Psoas muscle (tissue), 8 donors: ENCODE measurements around the gene CCDC157. TPM values are rescaled to one million over a fixed set of nuclear protein-coding genes. Genes with fewer than 3 reads are reported as not detected.
A peak's percentile ranks its signal among the peaks of the same experiment; 100 is the strongest.

ENCODE experiments used
- ATAC-seq, 4 donors: fragments of 200-7000 bp; cut with Tn5 transposase; one replicate each; pipeline ENCODE4 v1.9.1; 2020; ENCODE audit warnings: moderate library complexity in 3 of 4, mild to moderate bottlenecking in 2 of 4
- DNase-seq, 2 donors: peaks; one replicate each; pipeline ENCODE4 v3.0.0-alpha.2; 2020
- H3K27ac ChIP-seq: fragments of 200-600 bp; one replicate; pipeline ENCODE4 v1.8.0; 2022
- H3K27me3 ChIP-seq, 3 donors: fragments of 200-600 bp in 1 of 3; one replicate each; pipeline versions ENCODE4 v1.6.1 to v1.8.0; 2013 to 2022; ENCODE audit warnings: low read length in 2 of 3, mild to moderate bottlenecking in 2 of 3, moderate library complexity in 1 of 3; ENCODE audit not compliant: insufficient read depth in 3 of 3
- H3K36me3 ChIP-seq, 2 donors: fragments of 200-600 bp in 1 of 2; one replicate each; pipeline versions ENCODE4 v1.6.1 to v1.8.0; 2013 to 2022; ENCODE audit warnings: low read depth in 1 of 2, mild to moderate bottlenecking in 1 of 2, moderate library complexity in 1 of 2; ENCODE audit not compliant: insufficient read depth in 1 of 2
- H3K4me1 ChIP-seq: fragments of 200-600 bp; one replicate; pipeline ENCODE4 v1.8.0; 2022
- H3K4me3 ChIP-seq: fragments of 200-600 bp; one replicate; pipeline ENCODE4 v1.8.0; 2022; ENCODE audit warnings: mild to moderate bottlenecking
- H3K9me3 ChIP-seq: fragments of 200-600 bp; one replicate; pipeline ENCODE4 v1.8.0; 2022
- CTCF ChIP-seq: fragments of 200-600 bp; IDR thresholded peaks from one replicate; pipeline ENCODE4 v1.8.0; 2022; ENCODE audit warnings: antibody characterized with exemption
- WGBS, 3 donors: extraction: QIAGEN DNeasy Blood & Tissue Kit; methylation state at CpG; one replicate each; pipeline versions ENCODE4 v1.1.6 to v1.1.7; 2013; 5-methylcytosine and 5-hydroxymethylcytosine counted together
- intact Hi-C, 2 donors: fragments of 100-400 bp; cut with DNase I; formaldehyde crosslinking; loops; one replicate each; pipeline versions ENCODE4 v1.11.0 to v1.14.2; 2022
- polyA plus RNA-seq, 3 donors: library from polyadenylated mRNA; stranded (reverse); fragments of 200-250 nt; gene quantifications; one replicate each; pipeline ENCODE4 v1.2.3, GENCODE V29; 2013
- total RNA-seq, 4 donors: library from RNA; stranded (reverse); fragmentation: NEBNext Ultra II Directional in 2 of 4; extraction: Animal tissue kit (Norgen Biotek cat#: 25700) in 2 of 4; gene quantifications; one replicate each; pipeline versions ENCODE4 v1.2.1 to v1.2.4, GENCODE V29; 2021 to 2023
- donor health status: healthy with polysubstance abuse.
- donor health status: DM: no; HTN: no; CAD: no; lungs with moderate emphysema.
- donor health status: Bipolar disorder and iron deficiency.
- donor health status: healthy.
- donor health status: DM: yes; HTN: yes; CAD: no.
- donor health status: DM: no; HTN: no; CAD: no.
- donor health status: DM: no; HTN: no; CAD: no.
- donor health status: DM: yes; HTN: yes; CAD: no.

CCDC157 gene
- total and polyA plus RNA-seq, 7 donors, result 0.17 to 2.6 (median 0.88) TPM

GRCh38 chr22:30338802-30339201 lies 18.0 kb upstream of the CCDC157 start:
- ATAC-seq (no peak), DNase-seq (no peak)
- Histone ChIP-seq H3K27me3 (no peaks in the 10 kb centered on the region), H3K27ac (no peak overlapping the region), H3K4me3 (no peak overlapping the region), H3K36me3 (peaks cover 42 to 100% of the 10 kb centered on the region in 2 donors), H3K4me1 (peaks cover 30% of the 10 kb centered on the region), H3K9me3 (no peaks in the 10 kb centered on the region)
- intact Hi-C loops, result no loop called here
- no peak for TF ChIP-seq CTCF
- WGBS, 3 donors, result 54 to 70% (median 59%) methylated on average over 7 of the region's 7 CpGs

GRCh38 chr22:30340911-30341685 lies 15.7 kb upstream of the CCDC157 start:
- no peaks in the 10 kb centered on the region for H3K27me3 ChIP-seq
- no peak overlapping the region for H3K4me3 ChIP-seq
- intact Hi-C loops, result no loop called here
- H3K4me1 ChIP-seq, result peaks cover 30% of the 10 kb centered on the region
- ATAC-seq, result peak; percentile 82 to 91 (median 88)
- H3K36me3 ChIP-seq, result peaks cover 42 to 100% of the 10 kb centered on the region in 2 donors
- no peaks in the 10 kb centered on the region for H3K9me3 ChIP-seq
- H3K27ac ChIP-seq, result peak overlapping the region; percentile 58
- peak; percentile 64 to 90 for DNase-seq
- 31 to 37% (median 32%) methylated on average over 15 to 16 of the region's 16 CpGs for WGBS, 3 donors
- no peak for TF ChIP-seq CTCF

- peaks cover 41 to 100% of the 10 kb centered on the region in 2 donors for H3K36me3 ChIP-seq
- 93 to 96% (median 95%) methylated on average over 13 of the region's 13 CpGs for WGBS, 3 donors
Observed at GRCh38 chr22:30344447-30345200, 12.2 kb upstream of the CCDC157 start.

GRCh38 chr22:30347255-30347892 lies 9.4 kb upstream of the CCDC157 start:
- Histone ChIP-seq H3K4me3 (no peak overlapping the region), H3K9me3 (no peaks in the 10 kb centered on the region), H3K27ac (no peak overlapping the region), H3K4me1 (peaks cover 5% of the 10 kb centered on the region), H3K36me3 (peaks cover 25 to 100% of the 10 kb centered on the region in 2 donors), H3K27me3 (no peaks in the 10 kb centered on the region)
- ATAC-seq (no peak), DNase-seq (no peak)
- TF ChIP-seq CTCF, result no peak
- intact Hi-C loops, result no loop called here
- WGBS, 3 donors, result 74 to 78% (median 75%) methylated on average over 5 of the region's 5 CpGs

More at GRCh38 chr22:30344447-30345200, 12.2 kb upstream of the CCDC157 start:
- intact Hi-C loops, result no loop called here
- H3K27ac ChIP-seq, result no peak overlapping the region
- no peak for ATAC-seq
- peaks cover 23% of the 10 kb centered on the region for H3K4me1 ChIP-seq
- no peak for TF ChIP-seq CTCF
- H3K4me3 ChIP-seq, result no peak overlapping the region
- no peaks in the 10 kb centered on the region for H3K9me3 ChIP-seq
- DNase-seq, result no peak
- H3K27me3 ChIP-seq, result no peaks in the 10 kb centered on the region
